ENCODE results near the gene COL21A1.
"Not testable (repeated sequence)": the region's sequence is repeated elsewhere in the genome, so short reads cannot be mapped to it uniquely, and the experiment has no call there.

Gene COL21A1

DNA sequence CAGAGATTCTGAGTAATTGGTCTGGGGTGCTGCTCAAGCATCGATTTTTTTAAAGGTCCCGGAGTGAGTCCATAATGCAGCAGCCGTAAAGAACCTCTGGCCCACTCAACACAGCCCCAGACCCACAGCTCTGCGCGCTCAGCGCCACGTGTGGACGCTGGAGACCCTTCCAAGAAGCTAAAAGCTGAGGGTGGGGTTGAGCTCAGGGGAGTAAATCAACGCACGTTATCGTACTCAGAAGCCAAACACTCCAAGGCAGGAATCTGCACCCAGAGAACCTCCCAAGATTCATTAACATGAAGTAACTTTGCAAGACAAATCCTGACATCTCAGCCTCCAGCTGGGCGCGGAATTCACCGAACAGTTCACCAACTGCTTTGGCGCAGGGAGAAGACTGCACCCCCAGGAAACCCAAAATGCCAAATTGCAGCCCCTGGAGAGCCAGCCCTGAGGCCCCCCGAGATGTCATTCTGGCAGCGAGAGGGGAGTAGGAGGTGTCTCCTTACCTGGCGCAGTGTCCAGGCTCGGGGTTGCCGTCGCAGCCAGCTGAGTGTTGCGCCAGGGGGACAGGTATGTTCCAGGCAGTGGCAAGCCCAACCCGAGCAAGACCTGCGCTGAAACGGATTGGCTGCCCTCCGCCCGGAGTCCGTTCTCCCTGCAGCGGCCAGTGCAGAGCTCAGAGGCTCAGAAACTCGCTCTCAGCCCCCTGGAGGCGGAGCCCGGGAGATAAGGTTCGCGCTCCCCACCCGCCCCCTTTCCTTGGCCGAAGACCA is at the start of gene COL21A1:
COL21A1 (minus strand) TSS at position 700 of the 773 bp plus-strand sequence. CDS start 64,962 bp downstream, outside the sequence.
- no peak for DNase-seq (ENCODE audit: low read depth)

DNA sequence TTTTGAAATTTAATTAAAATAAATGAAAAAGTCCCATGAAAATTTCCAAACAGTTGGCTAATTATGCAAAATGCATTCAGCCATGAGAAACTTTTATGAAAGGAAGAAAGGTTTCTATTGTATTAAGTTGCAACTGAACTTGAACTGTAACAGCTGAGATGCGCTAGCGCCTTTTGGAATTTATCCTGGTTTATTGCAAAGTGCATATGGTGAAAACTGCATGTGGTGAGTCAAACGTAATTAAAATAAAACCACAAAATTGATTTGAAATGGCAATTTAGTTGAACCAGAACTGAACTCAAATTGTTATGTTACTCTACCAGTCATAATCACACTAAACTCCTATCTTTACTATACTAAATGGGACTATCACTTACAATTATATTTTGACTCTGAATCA is 46.4 kb upstream of the COL21A1 start:
- DNase-seq (ENCODE audit: low read depth) = no peak

DNA sequence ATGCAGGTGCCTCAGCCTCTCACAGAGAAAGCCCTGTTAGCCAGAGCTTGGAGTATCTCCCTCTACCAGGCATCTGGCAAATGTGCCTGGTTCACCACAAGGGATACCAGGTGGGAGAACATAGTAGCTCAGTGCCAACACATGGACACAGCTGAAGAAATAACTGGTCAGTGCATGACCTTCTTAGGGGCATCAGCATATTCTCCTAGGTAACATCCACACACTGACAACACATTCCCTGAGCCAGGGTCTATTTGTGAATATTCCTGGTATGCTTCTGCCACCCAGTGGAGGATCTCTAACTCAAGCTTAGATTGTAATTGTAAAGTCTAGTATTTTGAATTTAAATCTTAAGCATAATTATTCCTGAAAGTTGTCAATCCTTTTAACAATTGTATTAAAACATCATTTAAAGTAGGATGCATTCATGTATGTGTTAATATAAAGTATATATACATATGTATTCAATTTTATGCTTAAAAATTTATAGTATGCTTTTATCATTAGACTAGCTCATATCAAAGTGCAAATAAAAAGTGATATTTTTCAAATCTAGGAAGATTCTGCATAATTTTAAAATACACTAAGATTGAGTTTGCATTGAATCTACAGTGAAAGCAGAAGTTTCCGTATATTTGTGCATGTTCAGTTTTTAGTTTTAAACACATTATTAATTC is 45.3 kb upstream of the COL21A1 start:
- no peak for DNase-seq (ENCODE audit: low read depth)

DNA sequence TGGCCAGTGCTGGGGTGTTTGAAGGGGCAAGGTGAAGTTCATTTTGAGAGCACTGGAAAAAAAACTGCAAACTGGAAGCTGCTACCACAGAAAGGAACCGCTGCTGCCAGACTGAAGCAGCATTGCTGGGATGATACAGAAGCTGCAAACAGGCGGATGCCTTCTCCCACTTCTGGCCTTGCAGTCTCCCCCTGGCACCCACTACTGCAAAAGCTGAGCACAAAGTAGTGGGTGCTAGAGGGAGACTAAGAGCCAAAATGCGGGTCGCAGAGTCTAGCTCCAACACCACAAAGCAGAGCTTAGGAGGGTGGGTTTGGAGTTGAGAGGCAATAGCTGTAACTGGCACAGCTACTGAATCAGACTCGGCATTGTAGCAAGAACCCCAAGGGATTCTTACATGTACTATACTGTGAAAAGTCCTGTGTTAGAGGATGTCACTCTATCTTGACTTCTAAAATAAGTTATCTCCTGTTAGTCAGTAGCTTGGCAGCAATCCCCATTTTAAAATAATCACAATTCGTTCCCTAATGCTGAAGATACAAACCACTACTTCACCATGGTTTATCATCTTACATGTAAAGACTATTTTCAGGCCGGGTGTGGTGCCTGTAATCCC is 44.0 kb upstream of the COL21A1 start:
- no peak for DNase-seq (ENCODE audit: low read depth)

DNA sequence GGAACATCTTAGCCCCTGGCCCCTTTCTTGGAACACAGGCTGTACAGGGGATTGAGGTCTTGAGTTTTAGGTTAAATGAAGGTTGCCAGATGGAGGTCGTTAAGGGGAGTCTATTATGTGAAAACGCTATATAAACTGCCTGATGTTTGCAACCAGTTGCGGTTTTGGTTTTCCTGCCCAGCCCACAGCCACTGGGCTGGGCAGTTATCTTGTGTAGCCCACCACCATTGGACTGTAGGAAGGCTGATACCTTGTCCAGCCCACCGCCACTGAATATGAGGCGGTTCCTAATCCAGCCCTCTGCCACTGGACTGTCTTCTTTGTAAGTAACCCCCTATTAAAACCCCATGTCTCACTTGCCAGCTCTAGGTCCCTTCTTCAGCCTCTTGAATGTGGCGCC is 42.3 kb upstream of the COL21A1 start:
- no peak for DNase-seq (ENCODE audit: low read depth)

DNA sequence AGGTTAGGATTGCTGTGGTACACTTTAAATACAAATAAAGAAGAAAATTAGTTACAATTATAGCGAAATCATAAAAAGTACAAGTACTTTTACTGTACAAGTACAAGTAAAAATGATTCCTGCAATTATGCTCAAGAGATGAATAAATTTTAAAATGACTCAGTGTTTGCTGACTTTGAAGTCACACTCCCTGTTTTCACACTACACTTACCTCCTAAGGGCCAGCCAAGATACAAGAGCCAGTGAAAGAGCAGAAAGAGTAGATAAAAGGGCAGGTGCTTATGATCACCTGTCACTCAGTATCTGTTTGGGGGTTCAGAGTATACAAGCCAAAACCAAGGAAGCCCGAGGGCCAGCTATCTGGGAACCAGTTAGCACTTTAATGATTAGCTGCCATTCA is 41.0 kb upstream of the COL21A1 start:
- DNase-seq (ENCODE audit: low read depth) = no peak

DNA sequence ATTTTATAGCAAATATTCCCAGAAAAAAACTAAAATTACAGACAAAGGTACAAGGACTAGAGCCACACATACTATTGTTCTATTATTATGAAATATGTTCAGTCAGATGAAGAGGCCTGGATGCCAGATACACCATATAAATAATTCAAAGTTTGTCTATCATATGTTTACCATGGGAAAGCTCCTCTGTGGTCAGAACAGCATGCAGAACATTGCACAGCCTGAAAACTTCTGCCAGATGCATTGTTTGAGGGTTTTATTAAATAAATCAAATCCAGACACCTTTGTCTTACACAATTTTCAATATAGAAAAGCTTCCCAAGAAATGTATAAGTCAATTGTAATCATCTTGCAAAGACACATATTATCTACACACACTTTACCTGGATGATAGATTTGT is 35.0 kb upstream of the COL21A1 start:
- DNase-seq (ENCODE audit: low read depth) = no peak

DNA sequence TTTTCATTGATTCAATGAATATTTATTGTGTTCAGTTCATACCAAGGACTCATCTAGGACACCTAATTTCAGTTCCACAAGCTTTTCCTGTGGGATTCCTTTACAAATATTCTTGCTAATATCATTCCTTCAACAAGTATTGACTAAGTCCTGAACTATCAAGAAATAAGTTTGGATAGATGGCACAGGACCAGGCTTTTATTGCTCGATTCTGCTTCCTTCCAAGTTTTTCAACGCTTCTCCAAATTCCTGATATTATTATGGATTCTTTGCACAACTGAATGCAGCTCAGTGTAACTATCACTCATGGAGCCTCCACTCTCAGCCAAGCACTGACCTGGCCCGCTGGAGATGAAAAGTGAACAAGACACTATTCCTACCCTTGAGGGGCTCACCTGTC is 32.7 kb upstream of the COL21A1 start:
- DNase-seq (ENCODE audit: low read depth) = no peak

DNA sequence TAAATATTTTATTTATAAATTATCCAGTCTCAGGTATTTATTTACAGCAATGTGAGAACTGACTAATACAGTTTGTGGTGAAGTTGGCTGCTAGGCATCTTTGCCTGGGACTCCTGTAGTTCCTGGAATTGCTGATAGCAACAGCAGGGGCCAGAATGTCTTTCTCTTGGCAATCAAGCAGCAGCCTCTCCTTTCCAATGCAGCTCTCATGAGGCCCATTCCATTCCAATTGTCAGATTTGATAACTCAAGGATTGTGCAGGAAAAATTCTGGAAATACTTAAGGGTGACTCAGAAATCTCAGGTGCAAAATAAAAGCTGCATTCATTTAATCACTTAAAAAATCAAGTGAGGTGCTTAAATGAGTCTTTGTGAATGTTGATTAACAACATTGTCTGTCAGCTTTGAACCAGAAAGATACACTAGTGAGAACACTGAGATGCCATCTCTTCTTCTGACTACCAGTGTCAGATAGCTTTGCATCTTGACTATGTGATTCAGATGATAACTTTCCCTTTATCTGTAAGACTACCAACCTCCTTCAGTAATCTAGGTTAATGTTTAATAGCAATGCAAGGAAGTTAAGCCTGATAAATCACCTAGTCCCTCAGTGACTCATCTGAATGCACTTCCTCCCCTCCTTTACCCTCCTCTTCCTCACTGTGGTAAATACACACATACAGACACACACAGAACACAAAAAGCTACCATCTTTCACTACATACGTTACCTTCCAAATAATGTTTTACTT is 32.1 kb upstream of the COL21A1 start:
- no peak for DNase-seq (ENCODE audit: low read depth)

DNA sequence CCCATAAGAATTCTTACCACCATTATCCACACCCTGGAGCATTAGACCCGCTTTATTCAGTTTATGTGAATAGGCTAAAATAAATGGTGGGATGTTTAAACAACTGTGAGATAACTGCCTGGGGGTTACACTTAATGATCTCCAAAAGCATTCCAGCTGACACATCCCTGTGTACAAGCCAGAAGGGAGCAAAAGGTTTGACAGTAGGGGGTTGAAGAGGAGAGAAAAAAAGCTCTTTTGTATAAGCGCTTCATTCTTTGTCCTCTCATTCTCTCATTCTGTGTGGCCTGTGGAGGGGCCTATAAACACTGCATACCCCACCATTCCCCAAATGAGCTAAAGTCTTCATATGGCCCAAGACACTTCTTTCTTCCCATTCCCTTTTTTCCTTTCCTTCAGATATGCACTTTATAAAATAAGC is 30.8 kb upstream of the COL21A1 start:
- DNase-seq (ENCODE audit: low read depth) = no peak

DNA sequence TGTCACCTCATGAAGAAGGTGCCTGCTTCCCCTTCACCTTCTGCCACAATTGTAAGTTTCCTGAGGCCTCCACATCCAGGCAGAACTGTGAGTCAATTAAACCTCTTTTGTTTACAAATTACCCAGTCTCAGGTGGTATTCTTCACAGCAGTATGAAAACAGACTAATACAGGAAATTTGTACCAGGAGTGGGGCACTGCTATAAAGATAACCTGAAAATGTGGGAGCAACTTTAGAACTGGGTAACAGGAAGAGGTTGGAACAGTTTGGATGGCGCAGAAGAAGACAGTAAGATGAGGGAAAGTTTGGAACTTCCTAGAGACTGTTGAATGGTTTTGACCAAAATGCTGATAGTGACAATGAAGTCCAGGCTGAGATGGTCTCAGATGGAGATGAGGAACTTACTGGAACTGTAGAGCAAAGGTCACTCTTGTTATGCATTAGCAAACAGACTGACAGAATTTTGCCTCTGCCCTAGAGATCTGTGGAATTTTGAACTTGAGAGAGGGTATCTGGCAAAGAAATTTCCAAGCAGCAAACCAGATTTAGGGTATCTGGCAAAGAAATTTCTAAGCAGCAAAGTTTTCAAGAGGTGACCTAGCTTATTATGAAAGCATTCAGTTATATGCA is 23.5 kb upstream of the COL21A1 start:
- no peak for DNase-seq (ENCODE audit: low read depth)

DNA sequence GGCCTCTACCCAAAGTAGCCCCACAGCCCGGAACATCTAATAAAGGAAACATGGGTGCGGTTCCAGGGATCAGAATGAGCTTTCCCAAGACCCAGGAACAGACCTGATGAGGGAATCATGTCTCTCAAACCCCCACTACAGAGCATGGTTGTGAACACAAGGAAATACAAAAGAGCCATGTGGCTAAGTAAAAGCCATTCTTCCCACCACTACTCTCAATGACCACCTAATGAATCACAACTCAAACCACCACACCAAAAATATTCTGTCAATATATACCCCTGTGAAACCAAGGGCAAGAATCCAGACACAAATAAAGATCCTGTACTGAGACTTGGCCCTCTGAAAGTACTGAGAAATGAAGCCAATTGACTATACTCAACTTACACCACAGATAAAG is 20.9 kb upstream of the COL21A1 start:
- no peak for DNase-seq (ENCODE audit: low read depth)

DNA sequence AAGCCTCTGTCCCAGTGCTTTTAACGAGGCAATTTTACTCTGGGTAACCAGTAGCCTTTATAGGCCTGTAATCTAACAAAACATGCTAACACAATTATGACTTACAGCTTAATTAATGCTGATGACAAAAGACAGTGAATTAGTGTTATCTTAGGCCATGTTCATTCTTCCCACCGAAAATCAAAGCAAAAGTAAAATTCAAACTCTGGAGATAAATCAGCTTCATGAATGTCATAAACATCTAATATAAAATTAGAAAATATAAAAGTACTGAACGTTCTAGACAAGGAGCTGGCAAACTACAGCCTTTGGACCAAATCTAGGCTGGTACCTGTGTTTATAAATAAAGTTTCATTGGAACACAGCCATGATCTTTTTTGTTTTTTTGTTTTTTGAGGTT is 18.6 kb upstream of the COL21A1 start:
- DNase-seq (ENCODE audit: low read depth) = no peak

DNA sequence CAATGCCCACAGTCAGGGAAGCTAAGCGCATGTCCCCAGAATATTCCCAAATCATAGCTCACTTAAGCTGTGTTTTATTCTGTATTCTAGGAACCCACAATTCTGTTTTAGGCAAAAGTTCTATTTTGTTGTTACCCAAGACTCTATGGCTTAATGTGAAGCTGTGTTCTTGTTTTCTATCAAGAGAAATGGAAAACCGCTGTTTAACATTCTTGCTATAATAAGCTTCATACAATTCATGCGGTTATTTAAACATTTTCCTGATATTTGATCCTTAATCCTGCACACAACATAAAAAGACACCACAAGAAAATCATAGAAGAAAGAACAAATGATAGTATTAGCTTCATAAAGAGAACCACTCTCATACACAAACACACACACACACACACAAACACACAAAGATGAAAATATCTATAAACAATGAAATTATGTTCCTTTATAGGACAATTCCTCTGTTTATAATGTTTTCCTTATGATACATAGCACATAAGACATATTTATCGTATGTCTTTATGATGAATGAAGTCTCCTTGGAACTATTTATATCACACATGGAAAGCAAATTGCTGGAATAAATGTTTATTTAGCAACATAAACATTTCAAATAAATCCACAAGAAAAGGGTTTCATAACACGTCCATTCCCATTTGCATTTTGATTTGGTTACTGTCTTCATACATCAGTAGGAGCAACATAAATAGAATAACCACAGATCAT is 16.4 kb upstream of the COL21A1 start:
- DNase-seq (ENCODE audit: low read depth) = no peak

DNA sequence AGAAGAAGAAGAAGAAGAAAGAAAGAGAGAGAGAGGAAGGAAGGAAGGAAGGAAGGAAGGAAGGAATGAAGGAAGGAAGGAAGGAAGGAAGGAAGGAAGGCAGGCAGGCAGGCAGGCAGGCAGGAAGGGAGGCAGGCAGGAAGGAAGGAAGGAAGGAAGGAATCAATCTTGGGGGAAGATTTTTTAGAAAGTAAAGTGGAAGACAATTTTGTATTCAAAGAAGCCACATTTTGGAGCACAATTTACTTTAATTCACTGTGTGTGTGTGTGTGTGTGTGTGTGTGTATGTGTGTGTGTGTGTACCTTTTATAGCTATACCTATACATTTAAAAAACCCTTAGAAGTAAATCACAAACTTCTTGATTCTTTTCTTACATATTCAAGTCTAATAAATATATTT is 13.2 kb upstream of the COL21A1 start:
- DNase-seq (ENCODE audit: low read depth) = not testable (repeated sequence)

DNA sequence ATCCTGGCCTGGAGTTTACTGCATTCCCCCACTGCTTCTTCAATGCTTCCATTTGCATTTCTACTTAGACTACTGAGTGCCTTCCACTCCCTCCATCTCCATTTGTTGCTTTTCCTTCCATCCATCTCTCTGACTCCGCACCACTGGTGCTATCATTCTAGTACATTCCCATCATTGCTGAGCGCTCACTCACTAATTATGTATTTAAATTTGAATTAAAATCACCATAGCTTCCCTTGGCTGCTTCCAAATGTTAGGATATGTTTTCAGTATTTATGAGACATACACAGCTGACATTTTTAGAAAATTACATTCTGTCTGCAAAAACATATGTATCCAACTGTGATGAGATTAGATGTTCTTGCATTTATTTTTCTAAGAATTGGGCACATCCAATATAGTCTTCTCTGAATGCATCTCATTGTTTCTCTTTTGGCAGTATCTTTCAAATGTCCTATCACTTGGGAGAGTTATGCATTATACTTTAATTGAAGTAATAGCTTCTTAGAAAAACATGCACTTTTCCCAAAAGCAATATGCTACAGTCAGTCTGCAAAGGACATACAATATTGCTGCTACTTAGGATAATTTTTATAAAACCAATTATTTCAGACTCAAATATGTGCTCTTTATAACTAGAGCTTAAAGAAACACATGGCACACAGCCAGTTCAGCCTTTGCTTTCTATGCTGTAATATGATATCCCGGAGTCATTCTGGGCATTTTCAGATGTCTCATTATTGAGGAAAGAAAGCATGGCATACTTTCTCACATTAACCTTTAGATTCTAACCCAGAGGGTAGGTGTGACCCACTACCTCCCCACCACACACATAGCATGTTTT is 12.1 kb upstream of the COL21A1 start:
- no peak for DNase-seq (ENCODE audit: low read depth)

DNA sequence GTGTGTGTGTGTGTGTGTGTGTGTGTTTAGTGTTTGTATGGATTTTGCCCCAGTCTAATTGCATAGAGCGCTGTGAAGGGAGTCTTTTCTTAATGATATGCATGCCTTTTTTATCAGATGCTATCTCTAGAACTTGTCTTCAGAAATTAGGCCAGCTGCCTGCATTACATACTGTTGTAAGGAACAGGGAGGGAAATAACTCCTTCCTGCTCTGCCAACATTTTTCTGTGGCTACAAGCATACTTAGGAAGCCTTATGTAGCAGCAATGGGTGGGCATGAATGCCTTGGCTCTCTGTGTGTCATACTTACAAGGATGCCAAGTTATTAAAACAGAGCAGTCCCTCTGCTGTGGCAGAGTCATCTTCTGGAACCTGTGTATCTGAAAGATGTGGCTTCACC is 8.0 kb upstream of the COL21A1 start:
- no peak for DNase-seq (ENCODE audit: low read depth)

DNA sequence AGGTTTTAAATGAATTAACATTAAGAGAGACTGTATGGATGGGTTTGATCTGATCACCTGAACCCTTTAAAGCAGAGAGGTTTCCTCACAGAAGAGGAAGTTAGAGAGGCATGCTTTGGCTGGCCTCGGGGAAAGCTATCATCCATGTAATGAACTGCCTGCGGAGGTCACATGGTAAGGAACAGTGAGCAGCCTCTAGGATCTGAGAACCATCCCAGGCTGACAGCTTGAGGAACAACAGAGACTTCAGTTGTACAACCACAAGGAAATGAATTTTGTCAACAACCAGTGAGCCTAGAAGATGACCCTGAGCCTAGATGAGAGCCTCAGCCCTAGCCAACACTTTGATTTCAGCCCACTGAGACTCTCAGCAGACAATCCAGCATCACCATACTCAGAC is 2.9 kb upstream of the COL21A1 start:
- DNase-seq (ENCODE audit: low read depth) = no peak

DNA sequence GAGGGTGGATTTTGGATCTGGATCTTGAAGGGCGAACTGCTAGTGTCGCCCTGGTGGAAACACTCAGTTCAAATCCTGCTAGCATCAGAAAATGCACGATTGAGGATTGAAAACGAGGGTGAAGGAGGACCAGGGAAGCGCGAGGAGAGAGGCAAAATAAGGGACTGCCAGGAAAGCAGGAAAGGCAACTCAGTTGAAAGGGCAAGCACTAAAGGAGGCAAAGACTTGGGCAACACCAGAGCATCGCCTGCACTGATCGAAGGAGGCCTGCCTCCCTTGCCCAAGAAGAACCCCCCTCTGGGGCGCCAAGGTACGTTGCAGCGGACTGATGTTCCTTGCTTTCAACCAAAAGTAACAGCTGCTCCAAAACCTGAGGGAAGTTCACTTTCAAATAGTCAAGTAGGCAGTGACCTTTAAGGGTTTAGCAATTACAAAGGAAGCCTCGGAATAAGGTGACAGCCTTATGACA is 308 bp upstream of the COL21A1 start:
- no peak for DNase-seq (ENCODE audit: low read depth)

DNA sequence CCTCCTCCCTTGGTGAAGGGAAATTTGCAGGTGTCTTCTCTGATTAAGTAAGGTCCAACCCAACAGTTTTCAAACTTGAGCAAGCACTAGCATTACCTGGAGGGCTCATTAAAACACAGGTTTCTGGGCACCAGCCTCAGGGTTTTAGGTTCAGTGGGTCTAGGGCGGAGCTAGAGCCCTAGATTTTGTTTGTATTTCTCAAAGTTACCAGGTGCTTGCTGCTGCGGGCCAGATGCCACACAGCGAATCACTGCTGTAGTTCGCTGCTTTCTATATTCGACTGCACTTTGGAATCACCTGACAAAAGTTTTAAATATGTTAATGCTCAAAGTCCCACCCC is 869 bp downstream of the COL21A1 start:
- no peak for DNase-seq (ENCODE audit: low read depth)
